HG03196 (cell line): ENCODE data around the gene WNT5A.

Experiments
- ATAC-seq: cut with Tn5 transposase; IDR thresholded peaks from one replicate; pipeline ENCODE4 v1.9.1; 2021; ENCODE audit not compliant: unreplicated experiment

WNT5A gene

DNA sequence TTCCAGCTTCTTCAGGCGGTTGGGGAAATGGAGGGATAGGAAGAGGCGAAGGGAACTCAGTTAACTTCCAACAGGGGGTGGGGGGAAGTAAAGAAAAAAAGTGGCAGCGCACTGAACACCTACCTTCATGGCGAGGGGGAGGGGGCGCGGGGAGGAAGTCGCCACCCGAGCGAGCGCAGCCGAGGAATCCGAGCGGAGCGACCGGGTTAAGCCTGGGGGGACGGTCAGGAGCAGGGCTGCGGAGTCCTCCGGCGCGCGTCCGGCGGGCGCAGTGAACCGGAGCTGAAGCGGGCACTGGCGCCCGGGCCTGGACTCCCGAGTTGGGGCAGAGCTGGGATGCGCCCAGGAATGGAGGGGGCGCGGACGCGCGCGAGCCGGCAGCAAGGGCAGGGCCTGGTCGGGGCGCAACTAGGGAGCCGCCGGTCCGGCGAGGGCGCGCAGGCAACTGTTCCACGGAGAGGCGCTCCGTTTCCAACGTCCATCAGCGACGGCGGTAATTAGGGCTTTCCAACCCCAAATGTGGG, at the start of gene WNT5A:
Gene WNT5A (minus strand): TSS at position 450 of the 524 bp plus-strand sequence. CDS start 321 bp downstream, at position 129.
- ATAC-seq = no peak

DNA sequence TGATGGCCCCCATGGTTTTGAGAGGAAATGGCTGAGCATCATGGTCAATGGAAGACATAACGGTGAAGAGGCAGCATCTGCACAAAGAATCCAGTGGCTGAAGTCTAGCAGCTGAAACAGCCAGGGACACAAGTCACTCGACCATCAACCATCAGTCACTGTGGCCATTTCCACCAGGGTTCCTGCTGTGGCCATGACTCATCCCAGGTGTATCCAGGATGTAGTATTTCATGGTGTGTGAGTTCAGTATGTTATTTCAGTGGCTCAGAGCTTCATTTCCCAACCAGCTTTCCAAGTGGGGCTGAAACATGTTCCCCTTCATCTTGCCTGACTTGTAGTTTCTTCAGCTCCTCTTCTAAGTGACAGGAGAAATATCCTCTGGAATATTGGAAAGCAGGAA, 47.8 kb upstream of the WNT5A start:
- ATAC-seq = no peak

DNA sequence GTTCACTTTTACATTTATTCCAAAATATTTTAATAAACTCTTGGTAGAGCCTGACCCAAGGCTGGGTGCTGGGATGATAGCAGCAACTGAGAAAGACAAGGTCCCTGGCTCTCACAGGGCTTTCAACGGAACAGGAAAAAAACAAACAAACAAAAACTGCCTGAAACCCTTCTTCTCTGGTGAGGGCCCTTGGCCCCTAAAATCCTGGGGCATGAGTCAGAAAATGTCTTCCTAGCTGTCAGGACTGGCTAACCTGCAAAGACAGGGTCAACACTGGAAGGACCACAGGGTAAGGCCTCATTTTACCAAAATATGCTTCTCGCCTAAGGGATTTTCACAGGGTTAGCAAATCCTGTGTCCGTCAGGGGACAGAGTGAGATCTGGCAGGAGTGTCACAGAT, 45.7 kb upstream of the WNT5A start:
- ATAC-seq = no peak

DNA sequence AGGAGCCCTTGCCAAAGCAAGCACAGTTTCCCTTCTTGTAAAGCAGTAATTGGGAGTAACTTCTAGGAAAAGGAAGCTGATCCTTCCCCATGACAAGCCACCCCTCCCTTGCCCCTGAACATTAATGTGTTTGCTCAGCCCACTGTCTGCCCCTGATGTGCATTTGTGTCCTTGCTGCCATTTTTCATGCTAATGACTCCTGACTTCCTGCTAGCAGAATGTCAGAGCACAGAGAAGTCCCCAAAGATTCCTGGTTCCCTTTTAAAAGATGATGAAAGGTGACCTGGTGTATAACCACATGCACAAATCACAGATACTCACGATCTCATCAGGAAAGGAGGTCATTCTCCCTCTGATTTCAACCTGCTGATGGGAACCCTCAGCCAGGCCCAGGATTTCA, 44.2 kb upstream of the WNT5A start:
- no peak for ATAC-seq

DNA sequence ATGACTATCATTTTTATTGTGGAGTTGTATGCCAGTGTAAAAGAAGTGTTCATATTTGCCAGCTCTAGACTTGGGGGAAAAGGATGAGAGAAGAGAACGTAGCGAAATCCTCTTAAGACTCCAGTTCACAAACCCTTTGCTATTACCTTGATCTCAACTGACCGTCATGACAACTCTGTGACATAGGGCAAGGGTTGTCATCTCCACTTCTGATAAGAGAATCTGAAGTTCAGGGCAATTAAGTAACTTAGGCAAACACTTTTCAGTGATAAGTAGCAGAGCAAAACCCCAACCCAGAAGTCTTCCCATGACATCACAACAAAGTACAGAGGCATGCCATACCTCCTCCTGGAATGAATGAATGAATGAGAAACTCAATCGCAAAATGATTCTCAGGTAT, 40.3 kb upstream of the WNT5A start:
- no peak for ATAC-seq

DNA sequence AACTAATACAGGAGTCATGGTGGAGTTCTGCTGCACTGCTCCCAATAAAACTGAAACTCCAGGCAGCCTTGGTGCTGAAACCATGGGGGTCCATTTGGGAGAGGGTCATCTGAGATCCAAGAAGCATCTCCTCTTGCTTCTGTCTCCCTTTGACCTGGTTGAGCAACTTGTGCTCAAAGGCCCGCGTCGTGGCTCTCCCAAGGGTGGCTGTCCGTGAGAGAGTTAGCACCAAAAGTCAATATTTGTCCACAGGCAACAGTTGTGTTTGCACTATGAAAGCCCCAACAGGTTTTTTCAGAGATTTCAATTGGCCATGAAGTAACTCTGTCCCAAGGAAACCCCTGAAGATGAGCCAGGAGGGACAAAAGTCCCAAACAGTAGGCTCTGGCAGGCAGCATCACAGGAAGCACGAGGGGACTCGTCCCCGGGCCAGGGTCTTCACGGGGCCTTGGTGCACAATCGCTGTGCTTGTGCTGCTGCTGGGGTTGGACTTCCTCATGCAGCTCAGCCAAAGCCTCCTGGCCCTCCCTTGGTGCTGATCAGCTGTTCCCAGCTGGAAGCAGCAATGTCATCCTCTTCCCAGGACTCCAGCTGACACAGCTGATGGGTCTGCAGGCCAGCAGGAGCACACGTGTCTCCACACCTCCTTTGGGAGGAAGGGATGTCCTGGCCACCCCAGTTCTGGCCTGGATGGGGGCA, 39.4 kb upstream of the WNT5A start:
- no peak for ATAC-seq

DNA sequence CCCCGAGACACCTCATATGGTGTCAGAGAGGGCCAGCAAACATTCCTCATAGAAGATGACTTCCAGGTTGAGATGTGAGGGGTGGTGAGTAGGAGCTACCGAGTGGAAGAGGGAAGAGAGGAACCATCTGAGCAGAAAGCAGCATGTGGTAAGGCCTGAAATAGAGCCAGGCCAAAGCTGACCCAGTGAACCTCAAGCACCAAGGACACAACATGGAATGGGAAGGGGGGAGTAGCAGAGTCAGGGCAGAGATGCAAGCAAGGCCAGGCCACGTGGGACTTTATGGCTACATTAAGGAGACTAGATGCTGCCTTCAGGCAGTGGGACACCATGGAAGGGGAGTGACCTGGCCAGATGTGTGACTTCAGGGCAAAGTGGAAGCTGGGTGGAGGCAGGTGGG, 38.3 kb upstream of the WNT5A start:
- no peak for ATAC-seq

DNA sequence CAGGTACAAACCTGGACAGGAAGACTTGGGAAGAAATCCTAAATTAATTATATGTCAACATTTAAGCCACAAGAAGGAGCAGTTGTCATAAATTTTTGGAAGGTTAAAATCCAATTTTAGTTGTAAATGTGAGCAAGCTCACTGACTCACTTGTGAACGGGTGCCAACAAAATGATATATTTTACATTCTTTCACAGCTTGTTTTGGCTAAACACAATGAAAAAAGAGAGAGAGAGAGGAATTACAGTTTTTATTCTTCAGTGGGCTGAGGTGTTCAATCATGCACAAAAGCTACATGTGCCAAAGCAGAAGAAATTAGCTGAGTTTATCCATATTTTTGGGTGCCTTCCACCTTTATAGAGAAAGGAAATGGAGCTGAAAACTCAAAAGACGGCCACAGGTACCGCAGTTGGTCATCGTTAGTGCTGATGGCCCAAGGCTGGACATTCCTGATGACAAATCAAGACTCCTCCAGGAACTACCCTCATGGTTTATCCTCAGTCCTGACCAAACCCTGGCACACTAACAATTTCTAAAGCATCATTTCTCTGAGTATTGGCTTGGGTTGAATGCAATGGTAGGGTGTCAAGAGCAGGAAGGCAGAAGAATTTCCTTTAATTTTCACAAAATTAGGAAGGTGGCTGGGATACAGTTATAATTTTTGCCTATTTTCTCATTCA, 37.6 kb upstream of the WNT5A start:
- no peak for ATAC-seq

DNA sequence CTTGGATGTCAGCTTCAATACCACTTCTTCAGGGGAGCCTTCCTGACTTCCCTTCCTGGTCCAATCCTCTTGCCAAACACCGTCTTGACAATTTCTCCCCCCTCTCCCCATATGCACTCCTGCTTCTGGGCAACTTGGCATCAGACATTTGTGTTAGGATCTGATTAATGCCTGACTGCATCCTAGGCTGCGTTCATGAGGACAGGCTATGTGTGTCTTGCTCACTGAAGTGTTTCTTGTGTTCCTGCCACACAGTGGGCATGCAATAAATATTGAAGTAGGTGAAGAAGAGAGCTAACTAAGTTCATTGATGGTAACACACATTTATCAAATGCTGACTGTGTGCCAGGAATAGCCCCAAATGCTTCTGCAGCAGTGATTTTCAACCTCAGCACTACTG, 36.4 kb upstream of the WNT5A start:
- ATAC-seq = no peak

DNA sequence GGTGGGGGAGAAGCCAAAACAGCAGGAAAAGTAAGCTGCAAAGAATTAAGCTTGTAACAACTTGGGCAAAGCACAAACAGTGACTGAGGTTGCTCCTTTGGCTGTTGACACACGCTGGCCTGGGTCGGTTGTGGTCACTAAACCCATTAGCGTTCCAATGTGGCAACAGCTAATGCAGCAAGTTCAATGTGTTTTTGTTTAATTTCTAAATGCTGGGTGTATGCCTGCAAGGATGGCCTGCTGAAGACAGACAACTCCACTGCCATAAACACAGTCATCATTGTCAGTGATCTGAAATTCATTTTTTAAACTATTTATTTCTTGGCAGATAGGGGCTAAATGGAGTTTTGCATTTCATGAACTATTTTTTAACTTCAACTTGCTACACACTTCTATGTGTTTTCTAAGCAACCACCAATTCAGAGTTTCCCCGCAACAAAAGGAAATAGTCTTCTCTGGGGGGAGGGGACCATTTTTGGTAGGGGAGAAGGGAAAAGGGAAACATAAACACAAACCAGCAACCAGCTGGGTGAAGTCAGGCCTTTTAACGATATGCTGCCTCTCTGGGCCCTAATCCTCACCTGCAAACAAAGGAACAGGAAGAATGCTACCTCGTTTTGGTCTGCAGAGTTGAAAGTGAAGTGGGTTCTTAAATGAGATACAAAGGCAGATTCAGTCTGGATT, 34.8 kb upstream of the WNT5A start:
- no peak for ATAC-seq

DNA sequence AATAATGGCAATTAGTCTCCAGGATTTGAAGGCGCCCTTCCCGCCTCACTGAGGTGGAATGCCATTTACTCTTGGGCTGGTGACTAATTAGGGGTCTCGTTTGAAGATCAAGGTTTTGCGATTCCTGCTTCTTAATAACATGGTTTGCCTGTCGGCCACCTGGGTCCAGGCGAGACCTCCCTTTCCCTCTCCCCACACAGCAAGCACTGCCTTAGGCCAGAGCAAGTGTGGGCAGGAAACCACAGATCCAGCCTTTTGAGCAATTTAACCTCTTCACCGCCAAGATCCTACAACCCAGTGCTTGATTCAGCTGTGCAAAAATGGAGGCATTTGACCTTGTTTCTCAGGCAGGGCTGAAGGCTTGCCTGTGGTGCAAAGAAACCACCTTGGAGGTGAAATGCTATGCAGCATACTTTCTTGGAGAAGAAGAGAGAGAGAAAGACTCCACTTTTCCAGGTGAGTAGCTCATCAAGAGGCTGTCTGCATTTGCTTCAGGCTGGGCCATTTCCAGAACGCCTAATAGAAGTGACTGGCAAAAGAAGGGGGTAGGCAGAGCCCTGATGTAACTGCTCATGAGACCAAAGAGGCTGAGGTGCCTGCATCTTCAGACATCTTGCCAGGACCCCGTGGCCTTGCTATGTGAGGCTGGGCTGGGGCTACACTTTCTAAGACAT, 34.1 kb upstream of the WNT5A start:
- no peak for ATAC-seq

DNA sequence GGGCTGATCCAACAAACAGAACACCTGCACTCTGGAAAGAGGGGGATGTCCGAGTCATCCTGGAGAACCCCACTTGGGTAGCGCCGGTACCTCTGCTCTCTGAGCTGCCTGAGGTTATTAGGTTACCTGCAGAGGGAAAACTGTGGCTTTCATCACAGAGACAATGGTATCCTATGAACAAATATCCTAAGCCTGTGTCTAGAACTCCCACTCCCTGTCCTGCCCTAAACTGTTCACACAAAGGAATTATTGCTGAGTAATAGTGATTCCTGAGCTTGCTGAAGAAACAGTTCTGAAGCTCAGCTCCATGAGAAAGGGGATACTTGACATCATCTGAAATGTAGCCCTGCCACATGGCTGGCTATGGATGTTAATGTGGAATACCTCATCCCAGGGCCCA, 31.9 kb upstream of the WNT5A start:
- ATAC-seq = no peak

DNA sequence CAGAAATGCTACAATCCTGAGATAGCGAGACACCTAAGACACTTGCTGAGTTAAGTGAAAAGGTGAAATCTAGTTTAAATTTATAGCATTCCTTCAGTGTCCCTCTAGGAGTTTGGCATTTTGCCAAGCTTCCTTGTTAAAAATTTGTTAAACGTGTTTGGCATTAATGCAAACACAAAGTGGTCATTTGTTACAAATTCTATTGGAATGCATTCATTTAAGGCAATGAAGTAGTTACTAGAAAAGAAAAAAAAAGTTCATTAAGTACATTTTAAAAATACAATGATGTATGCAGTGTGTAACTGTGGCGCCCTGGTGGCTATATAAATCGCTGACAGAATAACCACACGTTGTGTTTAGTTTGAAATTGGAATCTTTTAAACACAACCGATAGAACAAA, 31.3 kb upstream of the WNT5A start:
- ATAC-seq = no peak

DNA sequence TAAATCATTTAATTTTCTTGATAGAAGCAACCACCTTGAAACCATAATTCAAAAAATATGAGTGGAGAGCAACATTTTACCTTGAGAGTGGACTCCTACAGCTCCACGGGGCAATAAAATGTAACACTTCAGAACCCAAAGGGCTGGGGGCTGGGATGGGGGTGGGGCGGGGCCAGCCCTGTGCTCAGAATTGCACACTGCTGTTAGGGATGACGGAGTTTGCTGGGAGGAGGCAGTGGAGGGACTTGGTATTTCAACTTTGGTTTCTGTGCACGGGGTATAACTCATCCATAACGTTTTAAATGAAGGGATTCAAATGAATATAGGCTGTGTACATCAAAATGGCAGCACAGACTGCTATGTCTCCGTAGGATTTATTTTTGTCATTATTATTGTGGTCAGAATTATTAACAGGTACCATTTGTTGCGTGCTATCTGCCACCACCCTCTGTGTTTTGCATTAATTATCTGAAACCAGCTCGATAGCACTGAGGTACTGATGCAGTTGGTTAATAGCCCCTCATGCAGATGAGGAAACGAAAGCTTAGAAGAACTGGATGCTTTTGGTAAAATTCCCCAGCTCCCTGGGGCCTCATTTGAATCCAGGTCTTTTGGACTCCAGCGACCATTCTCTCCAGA, 29.4 kb upstream of the WNT5A start:
- no peak for ATAC-seq

DNA sequence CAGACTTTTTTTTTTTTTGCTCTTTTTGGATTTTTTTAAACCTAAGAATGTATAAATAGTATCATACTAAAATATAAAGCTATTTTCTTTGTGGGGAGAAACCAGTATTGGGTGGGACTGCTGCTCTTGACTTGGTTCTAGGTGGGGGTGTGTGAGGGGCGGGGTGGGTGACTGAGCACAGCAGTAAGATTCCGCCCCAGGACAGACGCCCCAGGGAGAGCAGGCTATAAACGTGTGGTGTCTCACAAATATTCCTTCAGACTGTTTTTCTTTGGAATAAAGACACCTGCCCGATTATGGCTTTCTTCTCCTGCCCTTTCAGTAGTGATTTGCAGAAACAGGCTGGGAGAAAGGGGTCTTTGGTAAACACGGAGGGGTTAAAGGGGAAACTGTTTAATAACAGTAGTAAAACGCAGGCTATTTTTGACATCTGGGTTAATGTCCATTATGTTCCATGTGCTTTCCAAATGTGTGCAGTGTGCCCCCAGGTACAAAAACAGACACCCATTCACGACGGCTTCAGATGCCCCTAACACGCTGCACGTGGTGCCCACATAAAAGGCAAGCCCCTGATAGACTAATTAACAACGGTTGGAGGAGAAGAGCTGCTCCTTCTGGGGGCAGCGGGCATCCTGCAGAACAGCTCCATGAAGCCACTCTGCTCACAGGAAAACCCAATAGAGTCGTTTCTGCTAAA, 28.6 kb upstream of the WNT5A start:
- no peak for ATAC-seq

DNA sequence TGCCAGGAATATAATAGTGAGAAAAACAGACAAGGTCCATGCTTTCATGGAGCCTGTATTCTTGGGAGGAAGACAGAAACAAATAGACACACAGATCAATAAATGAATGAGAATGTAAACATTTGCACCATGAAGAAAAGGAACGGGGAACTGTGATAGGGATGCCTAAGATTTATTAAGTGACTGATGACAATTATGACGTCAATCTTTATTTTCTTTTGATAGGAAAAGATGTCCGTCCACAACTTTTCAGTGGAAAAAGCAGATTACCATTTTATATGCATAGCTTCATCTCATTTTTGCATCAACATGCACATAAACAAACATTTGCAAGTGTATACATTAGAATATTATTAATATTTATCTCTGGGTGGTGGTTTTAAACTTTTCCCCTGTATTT, 27.9 kb upstream of the WNT5A start:
- ATAC-seq = no peak

DNA sequence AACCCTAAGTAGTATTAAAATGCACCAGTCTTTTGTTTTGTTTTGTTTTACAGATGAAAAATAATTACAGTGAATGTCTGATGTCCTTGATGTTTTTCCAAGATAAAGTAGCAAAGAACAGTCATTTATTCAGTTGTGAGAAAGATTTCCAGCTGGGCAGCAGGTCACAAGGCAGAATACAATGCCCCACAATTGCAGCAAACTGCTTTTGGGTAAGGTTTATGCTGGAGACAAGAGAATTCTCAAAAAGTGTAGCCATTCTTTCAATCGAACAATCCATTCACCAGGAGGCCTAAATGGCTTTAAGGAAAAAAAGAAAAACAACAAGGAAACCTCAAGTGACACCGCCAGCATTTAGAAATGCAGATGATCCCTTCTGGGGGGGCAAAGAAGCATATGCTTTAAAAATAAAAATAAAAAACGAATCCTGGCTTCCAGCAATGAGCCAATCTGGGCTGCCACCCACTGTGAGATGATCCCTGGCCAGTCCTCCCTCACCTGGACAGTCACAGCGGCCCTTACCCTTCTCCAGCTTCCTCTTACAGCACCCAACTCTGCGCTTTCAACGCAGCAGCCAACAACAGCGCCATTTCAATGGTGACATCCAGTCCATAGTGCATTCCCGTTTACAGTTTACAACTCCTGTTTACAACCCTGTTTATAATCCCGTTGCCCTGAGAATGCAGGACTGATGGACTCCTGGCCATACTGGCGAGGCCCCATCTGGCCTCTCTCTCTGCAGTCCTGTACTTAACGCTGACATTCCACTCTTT, 25.7 kb upstream of the WNT5A start:
- no peak for ATAC-seq

DNA sequence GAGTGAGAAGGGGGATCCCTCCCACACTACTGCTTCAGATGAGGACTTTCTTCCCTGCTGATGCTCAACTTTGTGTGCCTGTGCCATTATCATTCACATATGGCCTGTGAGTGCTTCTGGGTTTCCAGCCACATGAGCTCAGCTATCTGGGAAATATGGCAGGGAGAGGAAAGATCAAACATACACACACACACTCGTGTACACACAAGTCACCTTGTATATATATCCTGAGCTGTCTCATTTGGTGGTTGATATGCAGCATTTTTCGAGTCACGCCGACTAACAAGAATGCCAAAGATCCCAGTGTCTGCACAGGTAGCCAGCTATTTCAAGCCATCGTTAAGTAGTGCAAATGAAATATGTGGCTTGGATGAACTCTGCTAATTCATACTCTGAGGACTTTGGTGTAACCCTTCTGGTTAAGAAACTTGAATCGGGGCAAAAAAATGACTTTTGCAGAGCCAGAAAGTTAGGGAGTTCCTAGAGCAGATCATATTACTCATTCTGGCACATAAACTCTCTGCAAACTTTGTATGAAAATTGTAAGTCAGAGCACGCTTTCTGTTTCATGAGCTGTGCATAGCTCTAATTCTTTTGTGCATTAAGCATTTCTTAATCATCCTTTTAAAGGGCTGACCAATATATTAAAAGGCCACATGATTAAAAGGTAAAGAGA, 24.9 kb upstream of the WNT5A start:
- ATAC-seq = no peak

DNA sequence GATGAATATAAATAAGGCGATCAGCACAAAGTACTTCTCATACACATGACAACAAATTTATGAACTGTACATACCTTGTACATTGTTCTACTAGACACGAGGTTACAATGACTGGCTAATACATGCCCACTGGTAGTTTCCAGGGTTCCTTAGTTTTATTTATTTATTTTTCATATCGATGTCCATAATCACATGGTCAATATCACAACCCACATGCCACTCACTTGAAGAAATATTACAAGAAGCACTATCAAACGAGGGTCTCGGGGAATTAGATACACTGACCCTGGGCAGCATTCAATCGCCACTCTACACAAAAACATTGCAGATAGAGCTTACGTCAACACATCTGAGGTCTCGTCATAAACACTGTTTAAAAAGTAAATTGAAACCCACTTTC, 21.2 kb upstream of the WNT5A start:
- ATAC-seq = no peak
